ENCODE measurements around the gene PASD1.

Gene PASD1

GRCh38 chrX:151723156-151723760 lies 159.8 kb downstream of the PASD1 start:
- H3K4me1 ChIP-seq (ENCODE audit: insufficient read depth, low read length) = no peaks in the 10 kb centered on the region; the same call in 1 of the 2 replicates
- no peak overlapping the region for H3K9ac ChIP-seq (ENCODE audit: low read depth, low read length)
- H3K9me3 ChIP-seq (ENCODE audit: control insufficient read depth, insufficient read depth, low read length) = no peaks in the 10 kb centered on the region
- H3K36me3 ChIP-seq (ENCODE audit: insufficient read depth, low read length) = no peaks in the 10 kb centered on the region

- no peak overlapping the region for H3K9ac ChIP-seq (ENCODE audit: low read depth, low read length)
- no peaks in the 10 kb centered on the region; the same call in 1 of the 2 replicates for H3K4me1 ChIP-seq (ENCODE audit: insufficient read depth, low read length)
- H3K36me3 ChIP-seq (ENCODE audit: insufficient read depth, low read length) = no peaks in the 10 kb centered on the region
- no peaks in the 10 kb centered on the region for H3K9me3 ChIP-seq (ENCODE audit: control insufficient read depth, insufficient read depth, low read length)
Observed at GRCh38 chrX:151724563-151725337, 161.3 kb downstream of the PASD1 start.

- Histone ChIP-seq H3K9ac (ENCODE audit: low read depth, low read length) (no peak overlapping the region), H3K36me3 (ENCODE audit: insufficient read depth, low read length) (no peaks in the 10 kb centered on the region), H3K4me1 (ENCODE audit: insufficient read depth, low read length) (no peaks in the 10 kb centered on the region; the same call in 1 of the 2 replicates), H3K9me3 (ENCODE audit: control insufficient read depth, insufficient read depth, low read length) (no peaks in the 10 kb centered on the region)
Observed at GRCh38 chrX:151725338-151725614, 161.8 kb downstream of the PASD1 start.

Data from ES-I3 (cell line).